Measurements from ENCODE around the gene CUEDC2.

The CUEDC2 gene

DNA sequence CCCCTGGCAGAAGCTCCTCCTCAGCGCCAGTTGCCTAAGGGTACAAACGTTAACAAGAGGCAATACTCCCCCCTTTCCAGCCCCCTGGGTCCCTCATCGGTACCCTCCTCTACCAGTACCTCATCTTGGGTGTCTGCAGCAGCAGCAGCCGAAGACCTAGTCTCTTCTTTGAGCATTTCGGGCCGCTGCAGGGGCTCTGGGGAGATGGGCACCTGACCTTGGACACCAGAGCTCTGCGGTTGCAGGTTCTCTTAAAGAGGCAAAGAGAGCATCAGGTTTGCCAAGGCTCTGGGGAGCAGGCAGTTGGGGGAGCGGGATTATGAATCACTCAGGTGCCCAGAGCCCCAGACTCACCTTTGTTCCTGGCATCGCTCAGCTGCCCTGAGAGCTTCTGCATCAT, 8.2 kb downstream of the CUEDC2 start:
- DNase-seq: no peak

DNA sequence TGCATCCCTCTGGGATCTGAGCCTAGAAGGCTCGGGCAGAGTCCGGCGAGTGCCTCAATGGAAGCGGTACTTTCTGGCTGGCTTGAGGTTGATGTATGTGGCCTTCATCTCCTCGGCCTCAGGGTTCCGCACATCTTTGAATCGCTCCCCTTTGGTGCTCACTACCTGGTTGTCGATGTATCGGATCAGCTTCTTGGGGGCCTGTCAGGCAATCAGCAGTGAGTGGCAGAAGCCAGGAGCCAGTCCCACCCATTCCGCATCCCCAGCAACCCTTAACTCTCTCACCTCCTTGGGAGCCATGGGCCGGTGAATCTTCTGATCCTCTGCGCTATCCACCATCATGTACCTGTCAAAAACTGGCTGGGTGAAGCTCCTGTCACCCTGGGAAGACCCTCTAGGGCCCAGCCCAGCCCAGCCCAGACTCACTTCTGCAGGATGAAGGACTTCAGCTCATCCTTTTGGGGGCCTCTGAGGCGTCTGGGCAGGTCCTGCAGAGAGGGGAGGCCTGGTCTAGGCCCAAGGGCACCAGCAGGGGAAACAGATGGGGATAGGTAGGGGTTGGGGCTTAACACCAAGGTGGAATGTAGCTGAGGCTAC, 8.9 kb downstream of the CUEDC2 start:
- DNase-seq: no peak

GRCh38 chr10:102422545-102423129, 9.7 kb downstream of the CUEDC2 start:
- no peak for DNase-seq

- no peak for DNase-seq
Measured at GRCh38 chr10:102421757-102422512, 10.4 kb downstream of the CUEDC2 start.

GRCh38 chr10:102421507-102421756, 10.9 kb downstream of the CUEDC2 start:
- DNase-seq: no peak

GRCh38 chr10:102420714-102421506, 11.5 kb downstream of the CUEDC2 start, which contains the start of gene FBXL15:
Gene FBXL15, plus strand, starts transcription at chr10:102420836. Its CDS starts 294 bp downstream, at chr10:102421130.
- peak; percentile 87 for DNase-seq

DNA sequence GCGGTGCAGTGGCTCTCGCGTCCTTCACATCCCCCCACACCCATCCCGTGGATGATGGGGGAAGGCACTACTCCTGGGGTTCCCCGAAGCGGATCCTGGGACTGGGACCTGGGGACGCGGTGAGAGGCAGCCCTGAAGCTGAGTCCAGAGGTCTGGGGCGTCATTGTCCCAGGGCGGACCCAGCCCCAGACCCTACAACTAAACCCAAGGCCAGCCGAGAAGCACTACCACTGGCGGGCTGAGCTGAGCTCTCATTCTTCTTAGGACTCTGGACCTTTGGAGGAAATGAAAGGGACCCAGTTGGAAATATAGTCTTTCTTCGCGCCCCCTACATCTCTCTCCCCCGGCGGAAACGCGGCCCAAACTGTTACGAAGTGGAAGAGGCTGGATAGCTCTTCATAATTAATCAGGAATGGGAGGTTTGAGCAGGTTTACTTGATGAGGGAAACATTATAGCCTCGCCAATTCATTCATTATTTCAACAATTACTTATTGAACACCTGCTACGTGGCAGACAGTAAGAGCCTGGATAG, 12.1 kb downstream of the CUEDC2 start:
- DNase-seq: no peak

DNA sequence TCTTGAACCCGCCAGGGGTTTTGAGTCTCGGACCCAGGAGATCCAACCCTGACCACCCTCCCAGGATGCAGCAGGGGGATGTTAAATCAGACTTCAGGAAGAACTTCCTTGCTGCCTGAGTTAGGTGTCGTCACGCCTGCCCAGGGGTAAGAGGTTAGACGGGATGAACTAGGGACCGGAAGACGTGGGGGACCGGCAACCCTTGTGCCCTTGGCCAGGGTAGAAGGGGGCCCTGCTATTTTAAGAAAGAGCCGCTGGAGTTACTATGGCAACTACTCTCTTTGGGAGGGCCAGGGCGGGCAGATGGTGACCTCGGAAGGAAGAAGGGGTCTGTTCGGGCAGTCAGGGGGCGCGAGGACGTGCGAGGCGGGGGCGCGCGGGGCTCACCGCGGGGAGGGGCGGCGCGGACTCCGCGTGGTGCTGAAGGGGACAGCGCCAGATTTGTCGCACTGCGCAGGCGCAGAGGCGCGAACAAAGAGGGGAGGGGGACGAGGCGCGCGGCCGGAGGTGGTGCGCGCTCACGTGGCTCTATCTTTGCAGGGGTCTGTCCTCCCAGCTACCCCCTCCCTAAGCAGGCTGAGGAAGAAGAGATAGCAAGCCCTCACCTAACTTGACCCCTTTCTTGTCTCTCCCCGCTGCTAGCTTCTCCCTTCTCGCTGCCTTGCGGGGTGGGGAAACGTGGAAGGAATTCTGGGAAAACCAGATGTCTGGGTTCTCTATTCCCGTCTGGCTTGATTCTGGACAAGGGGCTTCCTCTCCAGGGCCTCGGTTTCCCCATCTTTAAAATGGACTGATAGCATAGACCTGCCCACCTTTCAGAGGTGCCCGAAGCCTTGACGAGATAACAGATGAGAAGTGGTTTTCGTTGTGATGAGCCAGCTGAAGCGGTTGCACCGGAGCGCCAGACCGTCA, 12.8 kb downstream of the CUEDC2 start:
- peak; percentile 87 for DNase-seq

GRCh38 chr10:102418622-102419268, 13.6 kb downstream of the CUEDC2 start, which contains the start of gene PSD:
Gene PSD, minus strand, starts transcription at chr10:102418785. Its CDS starts 1,747 bp downstream, at chr10:102417038.
- peak; percentile 79 for DNase-seq

DNA sequence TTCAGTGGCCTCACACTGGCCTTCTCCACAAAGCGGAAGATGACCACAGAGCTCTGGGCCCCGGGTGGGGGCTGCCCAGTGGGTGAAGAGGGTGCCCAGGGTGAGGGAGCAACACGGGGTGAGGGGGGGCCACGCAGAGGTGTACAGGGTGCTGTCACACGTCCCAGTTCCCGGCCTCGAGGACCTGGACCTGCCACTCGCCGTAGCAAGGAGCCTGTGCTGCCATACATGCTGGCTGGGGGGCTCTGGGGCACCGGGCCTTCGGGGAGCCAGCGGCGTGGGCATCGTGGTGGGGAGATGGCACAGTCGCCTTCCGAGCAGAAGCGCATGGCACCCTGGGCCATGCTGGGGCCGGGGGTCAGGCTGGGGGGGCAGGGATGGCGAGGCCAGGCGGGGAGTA, 15.7 kb downstream of the CUEDC2 start:
- DNase-seq: no peak

DNA sequence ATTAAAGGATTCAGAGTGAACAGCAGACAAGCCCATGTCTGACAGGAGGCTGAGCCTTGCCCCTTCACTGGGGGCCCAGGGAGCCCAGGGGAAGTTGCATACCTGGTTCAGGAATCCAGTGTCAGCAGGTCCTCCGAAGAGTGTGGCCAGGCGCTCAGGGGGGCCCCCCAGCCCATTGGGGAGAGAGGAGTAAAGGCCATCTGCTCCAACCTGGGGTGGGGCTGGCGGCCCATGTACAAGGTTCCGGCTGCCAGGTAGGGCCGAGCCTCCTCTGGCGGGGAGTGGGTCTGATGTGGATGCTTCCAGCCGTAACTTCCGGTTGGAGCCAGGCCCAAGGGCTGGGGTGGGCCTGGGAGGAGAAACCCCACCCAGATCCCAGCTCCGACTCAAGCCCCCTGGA, 16.1 kb downstream of the CUEDC2 start:
- DNase-seq: no peak

GRCh38 chr10:102414749-102415148, 17.6 kb downstream of the CUEDC2 start:
- DNase-seq: no peak

- DNase-seq: no peak
Measured at GRCh38 chr10:102413806-102414561, 18.4 kb downstream of the CUEDC2 start.

GRCh38 chr10:102413053-102413705, 19.2 kb downstream of the CUEDC2 start:
- DNase-seq: peak; percentile 53

- no peak for DNase-seq
Measured at GRCh38 chr10:102412293-102412692, 20.1 kb downstream of the CUEDC2 start.

DNA sequence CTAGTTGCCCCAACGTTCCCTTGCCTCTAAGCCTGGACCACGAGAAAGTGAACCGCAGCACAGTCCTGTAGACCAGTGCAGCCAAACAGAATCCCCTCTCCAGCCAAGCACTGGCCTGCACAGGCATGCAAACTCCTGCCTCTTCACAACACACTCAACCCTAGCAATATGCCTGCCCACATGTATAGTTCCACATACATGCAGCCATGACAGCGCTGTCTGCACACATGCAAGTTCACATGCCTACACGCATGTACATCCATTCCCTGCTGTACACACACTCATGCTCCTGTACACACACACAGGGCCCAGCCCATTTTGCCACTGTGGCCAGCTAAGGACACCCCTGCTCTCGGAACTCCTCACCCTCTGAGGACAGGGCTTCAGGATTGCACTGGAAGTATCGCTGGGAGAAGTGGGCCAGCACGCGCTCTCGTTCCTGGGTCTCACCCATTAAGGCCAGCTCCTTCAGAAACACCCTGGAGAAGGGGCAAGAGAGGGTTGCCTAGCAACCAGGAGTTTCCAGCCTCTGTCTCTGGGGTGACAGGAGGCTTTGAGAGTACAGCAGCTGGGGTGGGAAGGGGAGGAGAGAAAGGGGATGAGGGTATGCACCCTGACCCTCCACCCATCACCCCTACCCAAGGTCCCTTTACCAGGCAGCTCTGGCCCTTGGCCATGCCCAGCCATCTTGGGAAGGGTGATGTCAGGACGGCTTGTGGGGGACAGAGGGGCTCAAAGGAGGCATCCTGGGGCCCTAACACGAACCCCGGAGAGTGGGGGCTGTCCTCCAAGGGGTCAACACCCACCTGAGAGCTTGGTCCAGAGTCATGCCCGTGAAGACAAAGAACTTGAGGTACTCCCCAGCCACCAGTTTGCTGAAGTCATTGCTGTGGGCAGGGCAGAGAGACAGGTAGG, 20.8 kb downstream of the CUEDC2 start:
- DNase-seq: no peak

DNA sequence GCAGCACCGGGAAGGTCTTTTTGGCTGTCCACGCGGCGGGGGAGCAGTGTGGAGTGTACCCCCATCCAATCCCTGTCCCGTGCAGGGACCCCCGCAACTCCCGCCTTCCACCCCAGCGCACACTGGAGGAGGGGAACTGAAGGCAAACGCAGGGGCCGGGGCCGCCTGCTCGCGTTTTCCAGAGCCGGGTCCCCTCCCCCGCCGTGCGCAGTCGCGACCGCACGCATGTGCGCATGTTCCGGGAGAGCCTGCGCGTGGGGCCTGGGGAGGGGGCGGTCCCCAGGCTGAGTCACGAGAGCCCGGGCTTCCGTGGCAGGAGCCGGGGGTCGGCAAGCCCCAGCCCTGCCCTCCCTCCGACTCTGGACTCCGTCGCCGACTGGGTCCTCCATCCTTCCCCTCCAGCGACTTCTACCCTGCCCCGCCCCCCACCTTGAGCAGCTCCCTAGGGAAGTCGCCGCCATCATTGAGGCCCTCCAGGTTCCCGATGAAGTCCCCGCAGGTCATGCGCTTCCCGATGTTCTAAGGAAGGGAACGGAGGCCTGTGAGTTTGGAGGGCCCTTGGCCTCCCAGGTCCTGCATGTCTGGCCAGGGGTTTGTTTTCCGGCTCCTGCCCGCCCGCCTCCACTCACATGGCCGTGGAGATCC, 21.8 kb downstream of the CUEDC2 start:
- no peak for DNase-seq

- peak; percentile 1 for DNase-seq
Measured at GRCh38 chr10:102409604-102410428, 22.6 kb downstream of the CUEDC2 start.

All from NCI-H2171 treated with DMSO at 0.1 percent for 48 hours (cell line).